HG02610 (cell line): Measurements from ENCODE around the gene NEUROD1.
A peak's percentile ranks its signal among the peaks of the same experiment; 100 is the strongest.

Experiments
- ATAC-seq: cut with Tn5 transposase; IDR thresholded peaks from one replicate; pipeline ENCODE4 v1.9.1; 2021; ENCODE audit warnings: mild to moderate bottlenecking, moderate library complexity; ENCODE audit not compliant: unreplicated experiment

NEUROD1 gene

DNA sequence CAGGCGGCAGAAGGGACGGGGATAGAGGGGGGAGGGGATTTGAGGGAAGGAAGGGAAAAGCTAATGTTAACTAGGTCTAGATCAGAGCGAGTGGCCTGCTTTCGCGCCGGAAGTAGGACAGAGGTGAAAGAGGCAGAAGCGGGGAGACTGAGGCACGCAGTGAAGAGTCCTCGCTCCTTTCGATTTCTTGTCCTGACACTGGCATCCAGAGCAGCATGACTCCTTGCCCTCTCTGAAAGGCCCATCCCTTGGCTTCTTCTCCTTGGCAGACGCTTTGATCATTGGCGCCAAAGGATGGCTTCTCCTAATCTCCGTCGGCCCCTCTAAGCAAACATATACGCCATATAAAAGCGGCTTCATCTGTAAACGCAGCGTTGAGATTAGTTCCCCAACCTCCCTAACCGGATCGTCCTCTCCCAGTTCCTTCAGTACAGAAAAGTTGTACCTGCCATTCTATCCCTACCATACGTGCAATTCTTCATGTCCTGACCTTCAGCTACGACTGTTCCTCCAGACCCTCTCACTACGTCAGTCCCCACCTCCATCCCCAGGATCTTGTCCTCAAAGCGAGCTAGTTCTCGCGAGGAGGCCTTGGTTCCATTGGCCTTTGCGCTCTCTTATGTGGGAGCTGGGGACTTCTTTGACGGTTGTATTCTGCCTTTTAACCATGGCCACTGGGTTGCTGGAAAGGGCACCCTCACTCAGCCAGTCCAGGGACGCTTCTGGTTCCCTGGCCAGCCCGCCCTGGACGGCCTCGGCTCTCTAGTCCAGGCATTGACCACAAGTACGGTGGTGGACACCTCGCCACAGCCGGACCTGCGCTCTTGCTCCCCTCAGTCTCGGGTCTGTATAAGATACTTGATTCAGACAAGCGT lies 857 bp upstream of the NEUROD1 start:
- ATAC-seq = no peak

DNA sequence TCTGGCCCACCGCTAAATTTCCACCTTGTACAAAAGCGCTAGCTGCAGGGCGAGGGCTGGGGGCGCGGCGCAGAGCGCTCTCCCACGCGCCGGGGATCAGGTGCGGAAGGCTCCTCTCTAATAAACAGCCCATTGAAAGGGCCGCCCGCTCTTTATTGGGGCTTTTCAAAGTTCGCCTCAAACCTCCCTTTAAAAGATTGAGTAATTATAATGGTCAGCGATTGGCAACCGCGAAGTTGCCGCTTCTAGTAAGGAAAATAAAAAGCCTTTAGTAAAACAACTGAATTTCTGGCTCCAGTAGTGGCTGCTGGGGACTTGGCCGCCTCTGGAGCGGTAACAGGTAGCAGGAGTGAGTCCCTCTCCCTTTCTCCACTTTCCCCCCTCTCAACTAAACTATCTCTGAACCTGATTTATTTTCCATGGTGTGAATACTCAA lies 755 bp downstream of the NEUROD1 start:
- no peak for ATAC-seq

DNA sequence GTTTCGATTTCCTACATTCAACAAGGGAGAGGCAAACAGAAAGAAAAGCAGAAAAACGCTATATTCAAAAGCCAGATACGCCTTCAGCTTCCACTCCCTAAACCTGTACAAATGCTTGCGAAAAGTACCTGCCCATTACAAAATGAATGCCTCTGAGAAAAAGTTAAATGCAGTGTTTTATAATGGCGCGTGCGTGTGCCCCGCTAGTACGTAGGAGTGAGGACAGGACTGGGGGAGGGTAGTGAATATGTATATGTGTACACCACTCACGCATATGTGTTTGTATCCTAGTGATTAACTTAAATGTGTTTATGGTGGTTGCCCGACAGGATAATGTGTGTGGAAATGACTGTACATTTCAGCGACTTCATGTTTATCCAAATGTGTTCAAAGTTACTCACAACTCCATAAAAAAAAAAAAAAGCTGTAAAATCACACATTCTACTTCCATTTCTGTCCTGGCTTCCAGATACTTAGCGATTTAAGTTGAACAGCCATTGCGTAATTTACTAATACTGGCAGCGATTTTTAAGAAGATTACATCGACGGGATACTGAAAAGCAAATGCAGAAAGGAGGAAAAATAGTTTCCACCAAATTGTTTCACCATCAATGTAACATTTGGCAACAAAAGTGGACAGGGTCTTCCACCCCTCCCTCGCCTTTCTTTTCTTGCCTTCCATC lies 1.3 kb downstream of the NEUROD1 start:
- ATAC-seq = no peak

DNA sequence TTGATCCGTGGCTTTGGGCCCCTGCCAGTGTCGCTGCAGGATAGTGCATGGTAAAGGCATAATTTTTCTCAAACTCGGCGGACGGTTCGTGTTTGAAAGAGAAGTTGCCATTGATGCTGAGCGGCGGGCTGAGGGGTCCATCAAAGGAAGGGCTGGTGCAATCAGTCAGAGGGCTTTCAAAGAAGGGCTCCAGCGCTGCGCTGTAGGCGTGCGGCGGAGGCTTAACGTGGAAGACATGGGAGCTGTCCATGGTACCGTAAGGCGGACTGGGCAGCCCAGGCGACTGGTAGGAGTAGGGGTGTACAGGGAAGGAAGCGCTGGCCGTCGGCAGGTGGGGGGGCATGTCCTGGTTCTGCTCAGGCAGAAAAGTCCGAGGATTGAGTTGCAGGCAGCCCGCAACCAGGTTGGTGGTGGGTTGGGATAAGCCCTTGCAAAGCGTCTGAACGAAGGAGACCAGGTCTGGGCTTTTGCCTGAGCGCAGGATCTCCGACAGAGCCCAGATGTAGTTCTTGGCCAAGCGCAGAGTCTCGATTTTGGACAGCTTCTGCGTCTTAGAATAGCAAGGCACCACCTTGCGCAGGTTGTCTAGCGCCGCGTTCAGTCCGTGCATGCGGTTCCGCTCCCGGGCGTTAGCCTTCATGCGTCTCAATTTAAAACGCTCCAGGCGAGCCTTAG lies 2.3 kb downstream of the NEUROD1 start:
- ATAC-seq = peak; percentile 53

DNA sequence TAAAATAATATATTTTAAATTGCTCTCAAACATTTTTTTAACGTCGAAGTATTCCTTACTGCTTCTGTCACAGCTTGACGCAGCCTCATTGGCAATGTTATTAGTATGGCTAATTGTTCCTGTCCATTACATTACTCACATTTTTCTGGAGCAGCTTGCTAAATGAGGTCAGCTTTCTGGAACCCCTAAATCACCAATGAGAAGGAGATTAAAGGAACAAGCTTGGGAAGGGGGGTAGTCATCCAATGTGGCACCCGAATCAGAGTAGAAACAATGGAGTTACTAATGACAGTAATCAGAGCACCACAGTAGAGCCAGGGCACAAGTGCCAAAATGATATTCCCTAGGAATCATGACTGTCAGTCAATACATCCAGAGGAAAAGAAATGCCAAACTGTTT lies 5.1 kb downstream of the NEUROD1 start:
- no peak for ATAC-seq

DNA sequence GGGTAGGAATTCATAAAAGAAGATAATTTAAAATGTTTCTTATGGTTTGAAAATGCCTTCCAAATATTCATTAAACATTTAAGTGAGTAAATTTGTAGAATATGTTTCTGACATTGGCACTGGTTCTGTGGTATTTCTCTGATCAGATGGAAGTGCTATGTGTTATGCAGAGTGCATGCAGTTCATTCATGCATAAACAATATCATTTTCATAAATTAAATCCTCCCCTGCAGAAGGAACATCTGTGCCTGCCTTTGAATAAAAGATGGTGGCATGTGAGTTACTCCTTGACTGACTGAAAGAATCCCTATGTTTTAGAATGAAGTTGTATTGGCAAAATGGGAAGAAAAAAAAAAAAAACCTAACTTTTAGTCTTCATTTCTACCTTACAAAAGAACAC lies 5.9 kb downstream of the NEUROD1 start:
- ATAC-seq = no peak

DNA sequence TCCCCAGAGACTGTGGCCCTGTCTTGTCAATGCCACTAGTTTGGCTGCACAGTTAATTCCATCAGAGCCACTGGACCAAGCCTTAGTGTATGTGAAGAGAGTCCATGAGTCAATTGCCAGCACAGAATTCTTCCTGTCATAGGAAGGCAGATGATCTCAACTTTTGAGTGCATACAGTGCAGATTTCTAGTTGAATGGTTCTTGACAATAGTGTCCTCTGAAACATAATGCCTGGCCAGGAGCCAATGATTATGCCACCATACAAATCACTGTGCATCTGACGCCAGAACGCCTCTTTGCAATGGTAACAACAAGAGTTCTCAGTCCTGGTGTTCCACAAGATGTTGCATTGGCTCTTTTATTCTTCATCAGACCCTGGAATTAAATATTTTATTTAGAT lies 7.1 kb downstream of the NEUROD1 start:
- ATAC-seq = peak; percentile 18

DNA sequence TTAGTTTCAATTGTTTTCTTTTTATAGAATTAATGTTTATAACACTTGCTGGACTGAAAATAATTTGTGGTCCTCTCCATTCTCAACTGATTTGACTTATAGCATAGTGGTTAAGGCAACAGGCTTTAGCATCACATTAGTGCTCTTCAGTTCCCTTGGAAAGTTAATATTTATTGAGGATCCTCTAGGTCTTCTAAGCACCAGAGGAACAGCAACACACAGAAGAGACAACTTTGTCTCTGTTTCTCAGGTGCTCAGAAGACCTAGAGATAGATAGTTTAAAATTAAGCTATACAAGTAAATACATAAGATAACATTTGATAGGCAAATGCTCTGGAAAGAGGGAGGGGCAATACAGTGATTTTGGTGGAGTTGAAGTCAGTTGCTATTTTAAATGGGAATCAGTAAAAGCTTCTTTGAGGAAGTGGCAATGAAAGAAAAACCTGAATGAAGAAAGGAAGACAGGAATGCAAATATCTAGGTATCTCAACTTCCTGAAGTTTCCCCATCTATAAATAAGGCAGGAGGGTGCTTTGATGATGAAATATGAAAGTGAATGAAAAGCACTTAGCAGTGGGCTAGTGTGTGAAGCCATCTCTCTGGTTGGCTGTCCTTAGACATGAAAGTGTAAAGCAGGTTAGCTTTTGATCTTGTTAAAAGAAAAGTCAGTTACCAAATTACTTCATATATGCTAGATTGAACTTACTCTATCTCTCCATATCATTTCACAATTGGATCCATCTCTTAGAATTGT lies 7.9 kb downstream of the NEUROD1 start:
- peak; percentile 99 for ATAC-seq

DNA sequence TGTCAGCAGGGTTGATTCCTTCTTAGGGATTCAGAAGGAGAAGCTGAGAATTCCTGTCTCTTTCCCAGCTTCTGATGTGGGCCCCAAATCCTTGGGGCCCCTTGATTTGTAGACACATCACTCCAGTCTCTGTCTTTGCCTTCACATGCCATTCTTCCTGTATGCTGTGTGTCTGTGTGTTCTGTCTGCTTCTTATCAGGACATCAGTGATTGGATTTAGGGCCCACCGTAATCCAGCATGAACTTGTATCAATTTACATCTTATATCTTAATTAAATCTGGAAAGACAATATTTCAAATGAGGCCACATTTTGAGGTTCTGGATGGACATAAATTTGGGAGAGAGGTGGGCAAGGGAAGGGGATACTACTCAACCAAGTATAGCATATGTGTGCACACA lies 9.7 kb downstream of the NEUROD1 start:
- ATAC-seq = no peak

DNA sequence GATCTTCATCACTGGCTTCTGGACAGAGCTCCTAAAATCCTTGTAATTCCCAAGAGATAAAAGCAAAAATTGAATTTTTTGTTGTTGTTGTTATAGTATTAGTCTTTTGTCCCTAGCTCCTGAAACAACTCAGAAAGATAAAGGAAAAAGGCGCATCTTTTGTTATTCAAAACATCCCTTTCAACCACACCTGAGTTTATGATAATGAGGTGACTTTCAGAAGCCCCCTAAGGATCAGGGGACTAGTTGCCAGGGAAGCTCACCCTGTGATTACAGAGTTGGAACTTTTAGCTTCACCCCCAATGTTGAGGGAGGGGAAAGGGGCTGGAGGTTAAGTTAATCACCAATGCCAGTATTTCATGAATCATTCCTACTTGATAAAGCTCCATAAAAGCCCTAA lies 13.1 kb downstream of the NEUROD1 start:
- ATAC-seq = no peak

DNA sequence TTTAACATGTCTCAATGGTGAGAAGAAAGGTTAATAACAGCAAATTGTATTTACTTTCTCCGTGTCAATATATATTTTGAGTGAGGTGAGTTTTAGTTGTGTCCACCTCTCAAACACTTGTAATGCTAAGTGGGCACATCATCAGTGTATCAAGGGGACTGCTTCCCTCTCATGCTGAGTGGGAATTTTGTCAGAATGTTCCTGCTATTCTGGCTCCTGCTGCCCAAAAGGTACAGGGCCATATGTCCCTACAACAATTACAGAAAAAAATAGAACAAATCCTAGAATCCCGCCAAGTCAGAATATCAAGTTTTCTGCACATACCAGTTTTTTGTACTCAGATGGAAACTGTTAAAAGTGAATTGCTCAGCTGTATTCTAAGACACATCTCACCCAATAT lies 18.0 kb downstream of the NEUROD1 start:
- ATAC-seq = no peak

DNA sequence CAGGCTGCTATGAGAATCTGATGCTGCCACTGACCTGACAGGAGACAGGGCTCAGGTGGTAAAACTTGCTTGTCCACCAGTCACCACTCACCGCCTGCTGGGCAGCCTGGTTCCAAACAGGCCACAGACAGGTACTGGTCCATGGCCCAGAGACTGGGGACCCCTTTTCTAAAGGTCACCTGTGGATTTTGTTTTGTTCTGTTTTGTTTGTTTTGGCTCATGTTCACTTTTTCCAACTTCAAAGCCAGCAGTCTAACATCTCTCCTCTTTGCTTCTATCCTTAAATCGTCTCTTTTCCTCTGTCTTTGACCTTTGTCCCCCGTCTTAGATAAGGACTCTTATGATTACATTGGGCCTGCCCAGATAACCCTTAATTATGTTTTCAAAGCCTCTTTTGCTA lies 20.1 kb downstream of the NEUROD1 start:
- no peak for ATAC-seq

DNA sequence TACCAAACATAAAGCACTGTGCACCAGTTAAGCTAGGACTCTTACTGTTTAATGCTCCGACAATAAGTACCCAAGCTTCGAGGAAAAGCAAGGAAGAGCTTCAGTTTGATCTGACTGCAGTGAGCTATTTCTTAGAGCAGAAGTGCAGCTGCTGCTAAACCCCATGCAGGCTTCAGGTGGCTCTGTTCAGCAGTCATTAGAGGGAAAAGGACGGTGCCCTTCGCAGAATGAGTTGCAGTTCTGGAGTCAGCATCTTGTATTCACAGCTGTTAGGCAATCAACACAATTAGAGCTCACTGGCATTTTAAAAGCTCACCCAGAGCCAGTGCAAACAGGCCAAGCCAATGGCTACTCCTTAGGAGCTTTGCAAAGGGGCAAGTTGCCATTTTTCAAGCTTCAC lies 21.9 kb downstream of the NEUROD1 start:
- ATAC-seq = no peak

DNA sequence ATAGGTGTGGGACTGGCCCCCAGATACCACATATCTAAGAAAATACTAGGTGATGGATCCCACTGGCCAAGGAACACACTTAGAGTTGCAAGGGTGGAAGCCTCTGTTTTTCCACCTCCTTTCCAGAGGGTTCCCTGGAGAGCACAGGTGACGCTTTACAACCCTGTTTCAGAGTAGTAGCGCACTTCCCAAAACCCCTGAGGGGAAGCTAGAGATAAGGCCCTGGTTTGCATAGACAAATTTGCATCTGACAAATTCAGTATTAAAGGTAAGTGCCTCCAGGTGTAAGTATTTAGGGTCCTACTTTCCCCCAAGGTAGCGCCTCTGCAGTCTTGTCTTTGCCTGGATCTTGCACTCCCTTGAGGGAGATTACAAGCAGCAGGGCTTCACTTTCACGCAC lies 22.9 kb downstream of the NEUROD1 start:
- no peak for ATAC-seq

DNA sequence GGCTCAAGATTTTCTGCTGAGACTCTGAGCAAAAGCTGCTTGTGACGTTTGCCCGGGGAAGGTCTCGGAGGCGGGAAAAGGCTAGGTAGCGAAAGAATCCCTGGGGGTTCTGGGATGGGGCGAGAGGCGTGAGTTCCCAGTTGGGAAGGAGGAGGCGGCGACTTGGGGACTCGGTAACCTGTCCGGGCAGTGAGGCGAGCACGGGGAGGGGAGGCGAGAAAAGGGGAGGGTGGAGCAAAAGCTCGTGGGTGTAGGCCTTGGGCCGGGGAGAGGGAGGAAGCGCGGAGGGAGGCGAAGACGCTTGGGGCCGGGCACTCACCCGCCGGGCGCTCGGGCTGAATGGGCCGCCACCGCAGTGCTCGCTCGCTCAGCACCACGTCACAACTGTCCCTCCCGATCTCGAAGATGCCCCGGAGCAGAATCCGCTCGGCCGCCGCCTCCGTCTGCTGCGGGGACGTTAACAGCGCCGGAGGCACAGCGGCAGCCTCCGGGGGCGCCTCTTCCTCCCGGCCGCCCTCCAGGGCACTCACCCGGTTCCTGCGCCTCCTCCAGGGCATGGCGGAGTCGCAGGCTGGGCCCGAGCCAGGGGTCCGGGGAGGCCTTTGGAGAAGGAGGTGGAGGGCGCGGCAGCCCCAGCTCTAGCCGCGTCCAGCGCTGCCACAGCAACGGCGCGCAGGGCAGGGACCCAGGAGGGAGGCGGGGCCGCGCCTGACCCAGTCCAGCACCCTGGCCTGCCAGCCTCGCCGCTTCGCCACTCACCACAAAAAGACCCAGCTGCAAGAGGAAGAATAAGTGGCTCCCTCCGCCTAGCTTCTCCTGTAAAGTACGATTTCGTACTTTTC lies 23.6 kb downstream of the NEUROD1 start, which contains the start of gene CERKL:
TSS of gene CERKL (minus strand) at position 656 of the 842 bp plus-strand sequence. CDS start at position 557, 99 bp downstream.
- peak; percentile 94 for ATAC-seq

DNA sequence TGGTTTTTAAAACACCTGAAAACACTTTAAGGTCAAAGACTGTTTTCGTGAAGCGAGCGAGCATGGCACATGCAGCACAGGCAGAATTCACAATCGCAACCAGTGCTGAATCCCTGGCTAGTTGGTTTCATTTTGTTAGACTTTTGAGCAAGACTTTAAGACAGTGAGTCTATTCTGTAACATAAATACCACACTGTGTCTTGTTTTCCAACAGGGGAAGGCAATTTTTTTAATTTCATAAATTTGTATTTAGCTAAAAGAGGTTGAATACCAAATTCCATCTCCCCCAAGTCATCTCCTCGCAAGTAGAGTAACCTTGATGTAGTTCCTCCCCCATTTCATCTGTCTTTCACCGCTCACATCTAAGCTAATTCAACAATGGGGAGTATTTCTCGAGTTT lies 24.8 kb downstream of the NEUROD1 start:
- ATAC-seq = no peak

DNA sequence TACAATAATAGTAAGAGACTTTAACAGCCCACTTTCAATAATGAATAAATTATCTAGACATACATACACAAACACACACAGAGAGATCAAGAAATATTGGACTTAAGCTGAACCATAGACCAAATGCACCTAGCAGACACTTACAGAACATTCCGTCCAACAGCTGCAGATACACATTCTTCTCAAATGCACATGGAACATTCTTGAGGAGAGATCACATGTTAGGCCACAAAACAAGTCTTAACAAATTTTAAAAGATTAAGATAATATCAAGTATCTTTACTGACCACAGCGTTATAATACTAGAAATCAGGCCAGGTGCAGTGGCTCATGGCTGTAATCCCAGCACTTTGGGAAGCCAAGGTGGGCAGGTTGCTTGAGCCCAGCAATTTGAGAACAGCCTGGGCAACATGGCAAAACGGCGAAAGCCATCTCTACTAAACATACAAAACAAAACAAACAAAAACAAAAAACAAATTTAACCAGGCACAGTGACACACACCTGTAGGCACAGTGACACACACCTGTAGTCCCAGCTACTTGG lies 30.8 kb downstream of the NEUROD1 start:
- no peak for ATAC-seq

DNA sequence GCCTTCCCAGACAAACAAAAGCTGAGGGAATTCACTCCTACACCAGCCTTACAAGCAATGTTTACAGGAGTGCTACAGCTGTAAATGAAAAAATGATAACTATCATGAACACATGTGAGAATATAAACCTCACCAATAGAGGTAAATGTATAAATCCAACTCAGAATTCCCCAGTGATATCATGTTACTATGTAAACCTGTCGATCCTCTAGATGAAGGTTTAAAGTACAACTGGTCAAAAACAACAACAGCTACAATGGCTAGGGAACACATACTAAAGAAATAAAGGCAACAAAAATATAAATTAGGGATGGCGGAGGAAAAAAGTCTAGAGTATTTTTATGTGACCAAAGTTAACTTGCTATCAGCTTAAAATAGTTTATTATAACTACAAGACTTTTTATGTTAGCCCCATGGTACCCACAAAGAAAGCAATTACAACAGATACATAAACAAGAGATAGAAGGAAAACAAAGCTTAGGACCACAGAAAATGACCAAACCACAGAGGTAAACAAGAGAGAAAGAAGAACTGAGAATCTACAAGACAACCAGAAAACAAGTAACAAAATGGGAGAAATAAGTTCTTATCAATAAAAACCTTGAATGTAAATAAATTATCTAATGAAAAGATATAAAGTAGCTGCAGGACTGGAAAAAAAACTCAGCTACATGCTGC lies 31.7 kb downstream of the NEUROD1 start:
- ATAC-seq = no peak

DNA sequence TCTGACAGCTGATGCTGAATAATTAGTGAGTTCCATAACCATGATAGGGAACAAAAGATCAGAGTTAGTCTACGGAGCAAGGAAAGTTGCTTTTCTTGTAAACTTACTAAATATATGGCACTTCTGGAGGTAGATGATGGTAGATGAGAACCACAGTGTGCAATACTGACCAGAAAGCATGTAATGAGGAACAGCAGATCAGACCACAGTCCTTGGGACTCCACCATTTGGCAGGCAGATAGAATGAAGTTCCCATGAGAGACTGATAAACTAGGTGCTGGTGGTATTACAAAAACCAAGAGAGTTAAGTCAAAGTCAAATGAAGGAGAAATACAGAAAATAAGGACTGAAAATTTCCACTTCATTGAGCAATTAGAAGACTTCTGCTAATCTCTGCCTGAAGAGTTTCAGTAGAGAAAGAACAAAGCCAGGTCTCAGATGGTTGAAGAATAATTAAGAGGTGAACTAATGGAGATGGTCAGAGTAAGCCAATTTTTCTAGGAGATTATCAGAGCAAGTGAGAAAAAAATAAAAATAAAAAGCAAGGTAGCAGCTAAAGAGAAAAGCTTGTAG lies 33.8 kb downstream of the NEUROD1 start:
- peak; percentile 70 for ATAC-seq
